ES-I3 (cell line): ENCODE data around the gene VIPAS39.
A peak's percentile ranks its signal among the peaks of the same experiment; 100 is the strongest.

ENCODE experiments used
- H3K36me3 ChIP-seq: 2 replicates; pipeline ENCODE4 v1.6.1; 2013; ENCODE audit warnings: mild to moderate bottlenecking, low read length, control low read depth, moderate library complexity; ENCODE audit not compliant: insufficient read depth
- H3K4me1 ChIP-seq: 2 replicates; pipeline ENCODE4 v1.6.1; 2013; ENCODE audit warnings: mild to moderate bottlenecking, control low read depth, low read length; ENCODE audit not compliant: insufficient read depth
- H3K9ac ChIP-seq: 2 replicates; pipeline ENCODE4 v1.6.1; 2013; ENCODE audit warnings: low read depth, mild to moderate bottlenecking, low read length, moderate library complexity
- H3K9me3 ChIP-seq: 2 replicates; pipeline ENCODE4 v1.6.1; 2013; ENCODE audit warnings: mild to moderate bottlenecking, low read length, moderate library complexity; ENCODE audit not compliant: control insufficient read depth, insufficient read depth

VIPAS39 gene

DNA sequence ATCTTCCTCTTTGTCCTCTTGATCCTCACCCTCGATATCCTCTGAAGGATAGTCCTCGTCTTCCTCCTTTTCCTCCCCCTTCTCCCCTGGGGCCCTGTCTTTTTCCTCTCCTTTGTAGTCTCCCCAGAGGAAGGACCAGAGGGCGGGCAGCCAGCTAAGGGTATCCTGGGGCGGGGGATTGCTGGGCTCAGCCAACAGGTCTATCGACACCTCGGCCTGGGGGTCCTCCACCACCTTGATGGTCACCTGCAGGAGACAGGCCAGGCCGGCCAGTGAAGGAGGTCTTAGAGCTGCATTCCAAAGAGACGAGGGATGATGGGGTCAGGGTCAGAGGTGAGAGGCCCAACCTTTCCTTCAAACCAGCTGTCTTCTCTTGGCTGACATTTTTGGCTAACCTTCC is 25.0 kb upstream of the VIPAS39 start:
- no peaks in the 10 kb centered on the region for H3K36me3 ChIP-seq
- no peak overlapping the region for H3K9ac ChIP-seq
- no peaks in the 10 kb centered on the region for H3K4me1 ChIP-seq
- H3K9me3 ChIP-seq, result no peaks in the 10 kb centered on the region

DNA sequence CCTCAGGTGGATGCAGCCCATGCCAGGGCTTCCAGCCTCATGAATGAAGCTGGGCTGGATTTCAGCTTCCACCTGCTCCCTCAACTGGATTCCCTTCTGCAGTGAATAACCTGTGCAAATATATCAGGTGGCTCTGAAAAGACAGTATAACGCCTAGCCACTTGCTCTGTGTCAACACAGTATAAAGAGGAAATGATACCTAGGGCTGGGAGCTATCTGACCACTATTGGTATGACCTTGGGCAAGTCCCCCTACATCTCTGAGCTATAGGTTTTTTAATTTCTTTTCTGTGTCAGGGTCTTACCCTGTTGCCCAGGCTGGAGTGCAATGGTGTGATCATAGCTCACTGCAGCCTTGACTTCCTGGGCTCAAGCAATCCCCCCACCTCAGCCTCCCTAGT is 21.4 kb upstream of the VIPAS39 start:
- no peaks in the 10 kb centered on the region for H3K36me3 ChIP-seq
- H3K9me3 ChIP-seq, result no peaks in the 10 kb centered on the region
- H3K9ac ChIP-seq, result no peak overlapping the region
- H3K4me1 ChIP-seq, result no peaks in the 10 kb centered on the region

DNA sequence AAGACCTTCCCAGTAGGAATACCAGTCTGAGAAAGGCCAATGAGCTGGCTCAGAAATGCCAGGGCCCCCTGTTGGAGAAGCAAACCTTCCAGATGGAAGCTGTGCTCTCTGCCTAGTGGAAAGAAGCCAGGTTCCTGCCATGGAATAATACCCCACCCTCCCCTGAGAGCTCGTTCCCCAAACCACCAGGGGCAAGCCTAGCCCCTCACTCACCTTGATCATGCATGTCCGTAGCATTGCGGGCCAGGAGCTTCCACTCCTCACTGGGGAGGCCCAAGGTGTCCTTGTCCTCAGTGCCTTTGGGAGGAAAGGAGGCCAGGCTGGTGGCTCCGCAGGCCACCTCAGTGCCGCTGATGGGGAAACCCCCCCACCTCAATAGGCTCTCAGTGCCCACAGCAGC is 20.6 kb upstream of the VIPAS39 start:
- no peaks in the 10 kb centered on the region for H3K36me3 ChIP-seq
- H3K9me3 ChIP-seq, result no peaks in the 10 kb centered on the region

GRCh38 chr14:77475432-77476115 is 18.2 kb upstream of the VIPAS39 start:
- H3K4me1 ChIP-seq, result peaks cover 12% of the 10 kb centered on the region
- no peak overlapping the region for H3K9ac ChIP-seq

More for the DNA sequence above, 20.6 kb upstream of the VIPAS39 start:
- H3K9ac ChIP-seq, result no peak overlapping the region
- H3K4me1 ChIP-seq, result no peaks in the 10 kb centered on the region

GRCh38 chr14:77474479-77475177 is 17.2 kb upstream of the VIPAS39 start:
- no peak overlapping the region for H3K9ac ChIP-seq
- no peaks in the 10 kb centered on the region for H3K9me3 ChIP-seq
- peaks cover 17% of the 10 kb centered on the region for H3K4me1 ChIP-seq
- H3K36me3 ChIP-seq, result no peaks in the 10 kb centered on the region

More at GRCh38 chr14:77475432-77476115, 18.2 kb upstream of the VIPAS39 start:
- no peaks in the 10 kb centered on the region for H3K36me3 ChIP-seq
- H3K9me3 ChIP-seq, result no peaks in the 10 kb centered on the region

- Histone ChIP-seq H3K9ac (no peak overlapping the region), H3K9me3 (no peaks in the 10 kb centered on the region), H3K4me1 (peaks cover 17% of the 10 kb centered on the region), H3K36me3 (no peaks in the 10 kb centered on the region)
These were observed 16.5 kb upstream of the VIPAS39 start for GRCh38 chr14:77473921-77474320.

GRCh38 chr14:77470224-77470870 is 12.9 kb upstream of the VIPAS39 start:
- peaks cover 17% of the 10 kb centered on the region for H3K4me1 ChIP-seq
- H3K9ac ChIP-seq, result no peak overlapping the region
- H3K36me3 ChIP-seq, result peaks cover 12% of the 10 kb centered on the region; the same call in 1 of the 2 replicates
- no peaks in the 10 kb centered on the region for H3K9me3 ChIP-seq

DNA sequence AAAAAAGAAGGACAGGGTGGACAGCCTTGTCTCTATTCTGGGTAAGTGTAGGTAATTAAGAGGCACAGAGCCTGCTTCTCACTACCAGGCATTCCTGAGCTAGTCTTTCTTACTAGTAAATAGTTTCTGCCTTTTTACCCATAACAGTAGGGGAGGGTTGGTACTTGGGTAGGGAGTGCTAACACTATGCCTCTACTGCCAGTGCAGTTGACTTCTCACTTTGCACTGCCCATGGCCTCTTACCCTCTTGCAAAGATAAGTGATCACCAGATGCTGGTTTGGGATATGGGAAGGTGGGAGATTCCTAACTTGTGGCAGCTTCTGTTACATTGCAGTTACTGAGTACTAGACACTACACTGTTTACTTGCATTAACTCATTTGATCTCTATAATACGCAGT is 12.1 kb upstream of the VIPAS39 start:
- H3K4me1 ChIP-seq, result peaks cover 17% of the 10 kb centered on the region
- no peaks in the 10 kb centered on the region for H3K9me3 ChIP-seq
- no peak overlapping the region for H3K9ac ChIP-seq
- H3K36me3 ChIP-seq, result peaks cover 18% of the 10 kb centered on the region

DNA sequence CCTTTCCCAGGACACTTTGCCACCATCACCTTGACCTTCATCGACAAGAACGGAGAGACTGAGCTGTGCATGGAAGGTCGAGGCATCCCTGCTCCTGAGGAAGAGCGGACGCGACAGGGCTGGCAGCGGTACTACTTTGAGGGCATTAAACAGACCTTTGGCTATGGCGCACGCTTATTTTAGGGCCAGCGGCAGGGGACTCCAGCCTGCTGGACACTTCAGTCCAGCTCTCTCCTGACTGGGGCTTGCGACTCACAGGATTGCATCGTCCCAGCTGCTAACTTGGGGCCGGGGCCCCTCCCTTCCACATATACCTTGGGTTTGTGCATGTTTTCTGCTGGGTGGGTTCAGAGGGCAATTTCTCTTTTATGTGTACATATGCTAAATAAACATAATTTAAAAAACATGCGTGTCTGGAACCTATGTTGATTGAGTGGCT is 11.7 kb upstream of the VIPAS39 start:
- no peaks in the 10 kb centered on the region for H3K9me3 ChIP-seq
- peaks cover 17% of the 10 kb centered on the region for H3K4me1 ChIP-seq
- no peak overlapping the region for H3K9ac ChIP-seq
- peaks cover 22% of the 10 kb centered on the region for H3K36me3 ChIP-seq

- peaks cover 31% of the 10 kb centered on the region for H3K36me3 ChIP-seq
- H3K9ac ChIP-seq, result no peak overlapping the region
- H3K9me3 ChIP-seq, result no peaks in the 10 kb centered on the region
- peaks cover 16% of the 10 kb centered on the region for H3K4me1 ChIP-seq
These were observed 10.4 kb upstream of the VIPAS39 start for GRCh38 chr14:77467801-77468200.

GRCh38 chr14:77459072-77459723 is 1.8 kb upstream of the VIPAS39 start:
- Histone ChIP-seq H3K9ac (peak overlapping the region; percentile 94; the same call in 1 of the 2 replicates), H3K9me3 (no peaks in the 10 kb centered on the region), H3K36me3 (peaks cover 18% of the 10 kb centered on the region), H3K4me1 (no peaks in the 10 kb centered on the region)

DNA sequence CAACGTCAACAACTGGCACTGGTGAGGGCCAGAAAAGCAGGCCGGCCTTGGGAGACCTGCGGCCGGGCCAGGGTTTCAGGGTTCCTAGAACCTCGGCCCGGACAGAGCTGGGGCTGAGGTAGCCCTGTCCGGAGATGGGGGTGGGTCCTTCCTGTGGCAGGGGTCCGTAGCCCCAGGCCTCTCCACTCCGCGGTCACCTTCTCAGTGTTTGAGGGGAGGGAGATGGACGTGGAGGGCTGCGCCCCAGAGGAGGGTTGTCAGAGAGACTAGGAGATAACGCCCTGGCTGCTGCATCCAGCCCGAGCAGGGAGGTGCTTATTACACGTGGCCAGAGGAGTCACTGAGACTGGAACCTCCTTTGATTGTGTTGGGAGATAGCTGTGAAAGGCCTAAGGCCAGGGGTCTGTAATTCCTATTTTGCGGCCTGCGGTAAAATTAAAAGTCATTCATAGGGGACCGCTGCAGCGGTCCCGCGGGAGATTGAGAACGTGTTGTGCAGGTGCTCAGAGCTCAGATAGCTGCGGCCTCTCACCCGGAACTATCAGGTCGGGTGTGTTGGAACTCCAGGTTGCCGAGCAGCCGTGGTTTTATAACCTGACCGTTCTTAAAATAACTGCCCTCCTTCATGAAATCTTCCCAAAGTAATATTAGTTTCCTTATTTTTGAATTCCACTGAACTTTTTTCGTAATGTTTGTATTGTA is 999 bp upstream of the VIPAS39 start:
- Histone ChIP-seq H3K9ac (peak overlapping the region; percentile 94), H3K9me3 (no peaks in the 10 kb centered on the region), H3K36me3 (peaks cover 13% of the 10 kb centered on the region), H3K4me1 (no peaks in the 10 kb centered on the region)

DNA sequence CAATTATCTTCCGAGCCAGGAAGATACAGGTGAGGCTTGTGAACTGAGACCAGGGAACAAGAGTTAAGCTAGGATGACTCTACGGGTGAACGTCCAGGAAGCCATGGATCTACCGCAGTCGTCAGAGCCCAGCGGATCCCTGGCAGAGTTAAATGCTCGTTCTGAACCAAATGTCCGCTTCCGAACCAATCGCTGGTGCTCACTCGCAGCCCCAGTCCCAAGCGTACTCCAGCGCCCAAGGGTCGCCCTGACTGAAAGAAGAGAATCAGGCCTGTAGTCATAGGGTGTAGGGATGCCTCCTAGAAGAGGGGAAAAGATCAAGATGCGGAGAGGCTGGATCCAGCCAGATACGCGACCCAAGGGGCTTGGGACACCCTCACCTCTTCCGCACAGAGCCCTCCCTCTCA is 283 bp downstream of the VIPAS39 start:
- Histone ChIP-seq H3K36me3 (peaks cover 3% of the 10 kb centered on the region; the same call in 1 of the 2 replicates), H3K9me3 (no peaks in the 10 kb centered on the region), H3K9ac (peak overlapping the region; percentile 94), H3K4me1 (no peaks in the 10 kb centered on the region)
